ENCODE results near the gene RELT.
"Not testable (repeated sequence)": the region's sequence is repeated elsewhere in the genome, so short reads cannot be mapped to it uniquely, and the experiment has no call there.

DNA sequence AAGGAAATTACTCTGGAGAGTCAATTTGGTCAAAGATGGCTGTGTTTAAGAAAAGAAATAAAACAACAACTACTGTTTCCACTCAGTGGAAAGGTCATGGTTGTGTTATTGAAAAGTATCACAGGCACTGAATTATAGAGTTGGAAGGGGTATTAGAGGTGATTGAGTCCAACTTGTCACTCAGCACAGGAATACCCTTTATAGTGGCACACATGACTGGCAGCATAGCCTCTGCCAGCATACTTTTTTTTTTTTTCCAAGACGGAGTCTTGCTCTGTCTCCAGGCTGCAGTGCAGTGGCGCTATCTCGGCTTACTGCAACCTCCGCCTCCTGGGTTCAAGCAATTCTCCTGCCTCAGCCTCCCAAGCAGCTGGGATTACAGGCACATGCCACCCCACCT is 60.7 kb downstream of the RELT start:
- not testable (repeated sequence) for TF ChIP-seq RFX5 (IDR thresholded peaks at IDR 0.05; ENCODE audit: low read depth, low read length); PTTG1 (tag; IDR thresholded peaks at IDR 0.05; ENCODE audit: low read depth); FOXJ3 (CRISPR knock-in tag; IDR thresholded peaks at IDR 0.05); ESRRA (IDR thresholded peaks at IDR 0.05; ENCODE audit: borderline replicate concordance, low read depth)
- TF ChIP-seq, protein P1, sequence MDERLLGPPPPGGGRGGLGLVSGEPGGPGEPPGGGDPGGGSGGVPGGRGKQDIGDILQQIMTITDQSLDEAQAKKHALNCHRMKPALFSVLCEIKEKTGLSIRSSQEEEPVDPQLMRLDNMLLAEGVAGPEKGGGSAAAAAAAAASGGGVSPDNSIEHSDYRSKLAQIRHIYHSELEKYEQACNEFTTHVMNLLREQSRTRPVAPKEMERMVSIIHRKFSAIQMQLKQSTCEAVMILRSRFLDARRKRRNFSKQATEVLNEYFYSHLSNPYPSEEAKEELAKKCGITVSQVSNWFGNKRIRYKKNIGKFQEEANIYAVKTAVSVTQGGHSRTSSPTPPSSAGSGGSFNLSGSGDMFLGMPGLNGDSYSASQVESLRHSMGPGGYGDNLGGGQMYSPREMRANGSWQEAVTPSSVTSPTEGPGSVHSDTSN (CRISPR knock-in tag; IDR thresholded peaks at IDR 0.05; ENCODE audit: low read depth) = not testable (repeated sequence)
- TF ChIP-seq, protein P1 (tag; conservative IDR thresholded peaks at IDR 0.05; ENCODE audit: low read depth) = not testable (repeated sequence)
- TF ChIP-seq, protein P2, sequence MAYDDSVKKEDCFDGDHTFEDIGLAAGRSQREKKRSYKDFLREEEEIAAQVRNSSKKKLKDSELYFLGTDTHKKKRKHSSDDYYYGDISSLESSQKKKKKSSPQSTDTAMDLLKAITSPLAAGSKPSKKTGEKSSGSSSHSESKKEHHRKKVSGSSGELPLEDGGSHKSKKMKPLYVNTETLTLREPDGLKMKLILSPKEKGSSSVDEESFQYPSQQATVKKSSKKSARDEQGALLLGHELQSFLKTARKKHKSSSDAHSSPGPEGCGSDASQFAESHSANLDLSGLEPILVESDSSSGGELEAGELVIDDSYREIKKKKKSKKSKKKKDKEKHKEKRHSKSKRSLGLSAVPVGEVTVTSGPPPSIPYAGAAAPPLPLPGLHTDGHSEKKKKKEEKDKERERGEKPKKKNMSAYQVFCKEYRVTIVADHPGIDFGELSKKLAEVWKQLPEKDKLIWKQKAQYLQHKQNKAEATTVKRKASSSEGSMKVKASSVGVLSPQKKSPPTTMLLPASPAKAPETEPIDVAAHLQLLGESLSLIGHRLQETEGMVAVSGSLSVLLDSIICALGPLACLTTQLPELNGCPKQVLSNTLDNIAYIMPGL (CRISPR knock-in tag; IDR thresholded peaks at IDR 0.05) = not testable (repeated sequence)
- TF ChIP-seq, protein P3, sequence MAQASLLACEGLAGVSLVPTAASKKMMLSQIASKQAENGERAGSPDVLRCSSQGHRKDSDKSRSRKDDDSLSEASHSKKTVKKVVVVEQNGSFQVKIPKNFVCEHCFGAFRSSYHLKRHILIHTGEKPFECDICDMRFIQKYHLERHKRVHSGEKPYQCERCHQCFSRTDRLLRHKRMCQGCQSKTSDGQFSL (CRISPR knock-in tag; IDR thresholded peaks at IDR 0.05) = not testable (repeated sequence)
- TF ChIP-seq, protein P3 (tag; IDR thresholded peaks at IDR 0.05) = not testable (repeated sequence)

All from K562 (cell line).